Measurements from ENCODE around the gene COMMD10.

DNA sequence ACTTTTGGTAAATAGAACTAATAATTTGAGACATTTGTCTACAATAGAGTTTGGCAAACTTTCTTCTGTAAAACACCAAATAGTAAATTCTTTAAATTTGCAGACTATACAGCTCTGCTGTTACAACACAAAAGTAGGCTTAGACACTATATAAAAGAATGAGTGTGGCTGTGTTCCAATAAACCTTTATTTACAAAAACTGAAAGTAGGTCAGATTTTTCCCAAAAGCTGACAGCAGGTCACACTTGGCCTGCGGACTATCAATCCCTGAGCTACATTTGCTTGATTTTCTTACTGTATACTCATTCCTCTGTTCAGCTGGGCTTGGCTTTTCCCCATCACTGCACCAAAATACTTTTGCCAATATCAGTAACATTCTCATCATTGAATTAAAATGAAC lies 189.4 kb downstream of the COMMD10 start:
- TF ChIP-seq EP300 (IDR thresholded peaks at IDR 0.05) = no peak
- TF ChIP-seq, protein P1, sequence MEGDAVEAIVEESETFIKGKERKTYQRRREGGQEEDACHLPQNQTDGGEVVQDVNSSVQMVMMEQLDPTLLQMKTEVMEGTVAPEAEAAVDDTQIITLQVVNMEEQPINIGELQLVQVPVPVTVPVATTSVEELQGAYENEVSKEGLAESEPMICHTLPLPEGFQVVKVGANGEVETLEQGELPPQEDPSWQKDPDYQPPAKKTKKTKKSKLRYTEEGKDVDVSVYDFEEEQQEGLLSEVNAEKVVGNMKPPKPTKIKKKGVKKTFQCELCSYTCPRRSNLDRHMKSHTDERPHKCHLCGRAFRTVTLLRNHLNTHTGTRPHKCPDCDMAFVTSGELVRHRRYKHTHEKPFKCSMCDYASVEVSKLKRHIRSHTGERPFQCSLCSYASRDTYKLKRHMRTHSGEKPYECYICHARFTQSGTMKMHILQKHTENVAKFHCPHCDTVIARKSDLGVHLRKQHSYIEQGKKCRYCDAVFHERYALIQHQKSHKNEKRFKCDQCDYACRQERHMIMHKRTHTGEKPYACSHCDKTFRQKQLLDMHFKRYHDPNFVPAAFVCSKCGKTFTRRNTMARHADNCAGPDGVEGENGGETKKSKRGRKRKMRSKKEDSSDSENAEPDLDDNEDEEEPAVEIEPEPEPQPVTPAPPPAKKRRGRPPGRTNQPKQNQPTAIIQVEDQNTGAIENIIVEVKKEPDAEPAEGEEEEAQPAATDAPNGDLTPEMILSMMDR (IDR thresholded peaks at IDR 0.05) = no peak
